H1 (cell line): ENCODE measurements around the gene MCF2L2. TPM values are rescaled to one million over a fixed set of nuclear protein-coding genes. Genes with fewer than 3 reads are reported as not detected.

Experiments used
- BACH1 ChIP-seq: IDR thresholded peaks from 2 replicates; pipeline ENCODE4 v1.6.1; 2012; ENCODE audit warnings: low read length, improper control_type of control experiment
- CBX5 ChIP-seq: fragments of 300-800, 300-1000 bp; sonication (generic); IDR thresholded peaks from 2 replicates; pipeline ENCODE4 v1.7.1; 2016; ENCODE audit warnings: antibody characterized with exemption, low read length, low read depth
- CTBP2 ChIP-seq: IDR thresholded peaks from 2 replicates; pipeline ENCODE4 v1.7.0; 2011; ENCODE audit warnings: borderline replicate concordance, mild to moderate bottlenecking, moderate library complexity, mixed read lengths, low read length; ENCODE audit not compliant: insufficient read depth, insufficient read length
- EGR1 ChIP-seq: IDR thresholded peaks from 2 replicates; pipeline ENCODE4 v1.6.1; 2011; ENCODE audit warnings: low read depth, low read length, borderline replicate concordance
- JUN ChIP-seq: IDR thresholded peaks from 2 replicates; pipeline ENCODE4 v1.6.1; 2011; ENCODE audit warnings: low read depth, mild to moderate bottlenecking, improper control_type of control experiment, low read length
- KDM1A ChIP-seq: fragments of 200-600, 300-600 bp; sonication (generic); IDR thresholded peaks from 2 replicates; pipeline ENCODE4 v1.7.1; 2016; ENCODE audit warnings: mild to moderate bottlenecking, low read length, borderline replicate concordance
- KDM4A ChIP-seq: IDR thresholded peaks from one replicate; pipeline ENCODE4 v1.7.1; 2012; ENCODE audit warnings: low read depth, mild to moderate bottlenecking, moderate library complexity, low read length, inconsistent platforms; ENCODE audit not compliant: severe bottlenecking
- PHF8 ChIP-seq: fragments of 200-600 bp; sonication (generic); conservative IDR thresholded peaks from 2 replicates; pipeline ENCODE4 v1.7.1; 2012; ENCODE audit warnings: low read depth, mild to moderate bottlenecking, inconsistent platforms, low read length, moderate library complexity
- RAD21 ChIP-seq, 2 experiments: IDR thresholded peaks in 1 of 2; conservative IDR thresholded peaks in 1 of 2; 2 replicates each; pipeline ENCODE4 v1.6.1; 2011; ENCODE audit warnings: low read depth in 2 of 2, low read length in 2 of 2, improper control_type of control experiment in 1 of 2, inconsistent platforms in 1 of 2, mild to moderate bottlenecking in 1 of 2, moderate library complexity in 1 of 2
- RNF2 ChIP-seq: fragments of 200-900, 300-1000 bp; sonication (generic); IDR thresholded peaks from 2 replicates; pipeline ENCODE4 v1.7.1; 2016; ENCODE audit warnings: borderline replicate concordance, low read depth, mild to moderate bottlenecking, antibody characterized with exemption, low read length; ENCODE audit not compliant: poor library complexity, severe bottlenecking; ENCODE audit errors: missing control alignments
- SIRT6 ChIP-seq: IDR thresholded peaks from one replicate; pipeline ENCODE4 v1.7.1; 2012; ENCODE audit warnings: low read length, inconsistent platforms
- SRF ChIP-seq: IDR thresholded peaks from 2 replicates; pipeline ENCODE4 v1.6.1; 2011; ENCODE audit warnings: mild to moderate bottlenecking, low read depth, low read length, moderate library complexity
- SUZ12 ChIP-seq: fragments of 200-600 bp; sonication (generic); IDR thresholded peaks from 2 replicates; pipeline ENCODE4 v1.6.1; 2012; ENCODE audit warnings: mild to moderate bottlenecking, inconsistent platforms, low read length, moderate library complexity, mixed read lengths
- TAF7 ChIP-seq: optimal IDR thresholded peaks from 2 replicates; pipeline ENCODE3; 2011; ENCODE audit warnings: low read depth, mild to moderate bottlenecking, inconsistent platforms, low read length, moderate library complexity, borderline replicate concordance
- TCF12 ChIP-seq: IDR thresholded peaks from 2 replicates; pipeline ENCODE4 v1.6.1; 2011; ENCODE audit warnings: low read depth, mild to moderate bottlenecking, low read length
- YY1 ChIP-seq: IDR thresholded peaks from 2 replicates; pipeline ENCODE4 v1.6.1; 2011; ENCODE audit warnings: low read depth, mild to moderate bottlenecking, low read length
- ZNF274 ChIP-seq: IDR thresholded peaks from 2 replicates; pipeline ENCODE4 v1.7.0; 2012; ENCODE audit warnings: low read length, borderline replicate concordance; ENCODE audit errors: extremely low read depth
- polyA plus RNA-seq, 7 experiments: library from polyadenylated mRNA; depleted of rRNA in 3 of 7; stranded (reverse) in 5 of 7; unstranded in 2 of 7; fragments of >200 nt in 5 of 7; fragments of 200-250 nt in 2 of 7; gene quantifications; 1 replicate in 5 of 7; 2 replicates in 1 of 7; 4 replicates in 1 of 7; pipeline versions ENCODE4 v1.2.1 to v1.2.3, GENCODE V29; 2011 to 2013; ENCODE audit warnings: missing spikeins in 2 of 7, mixed read lengths in 2 of 7
- total RNA-seq: library from RNA; stranded (reverse); fragmentation: NEBNext Ultra II Directional; extraction: Animal tissue kit (Norgen Biotek cat#: 25700); gene quantifications from 2 replicates; pipeline ENCODE4 v1.2.1, GENCODE V29; 2021
- TF ChIP-seq, protein P1 (sequence below): IDR thresholded peaks from 2 replicates; pipeline ENCODE4 v1.6.1; 2011; ENCODE audit warnings: low read length, improper control_type of control experiment
- TF ChIP-seq, protein P2 (sequence below): IDR thresholded peaks from 2 replicates; pipeline ENCODE4 v1.6.1; 2011; ENCODE audit warnings: low read depth, mild to moderate bottlenecking, low read length; ENCODE audit not compliant: insufficient read depth
- TF ChIP-seq, protein P3 (sequence below): IDR thresholded peaks from 2 replicates; pipeline ENCODE4 v1.6.1; 2012; ENCODE audit warnings: inconsistent platforms

The MCF2L2 gene
- total and polyA plus RNA-seq, 2 of the 8 experiments (the other 6 are each of a cell fraction or from before 2014, with no cell fraction given), result 4.1 to 13.7 TPM

DNA sequence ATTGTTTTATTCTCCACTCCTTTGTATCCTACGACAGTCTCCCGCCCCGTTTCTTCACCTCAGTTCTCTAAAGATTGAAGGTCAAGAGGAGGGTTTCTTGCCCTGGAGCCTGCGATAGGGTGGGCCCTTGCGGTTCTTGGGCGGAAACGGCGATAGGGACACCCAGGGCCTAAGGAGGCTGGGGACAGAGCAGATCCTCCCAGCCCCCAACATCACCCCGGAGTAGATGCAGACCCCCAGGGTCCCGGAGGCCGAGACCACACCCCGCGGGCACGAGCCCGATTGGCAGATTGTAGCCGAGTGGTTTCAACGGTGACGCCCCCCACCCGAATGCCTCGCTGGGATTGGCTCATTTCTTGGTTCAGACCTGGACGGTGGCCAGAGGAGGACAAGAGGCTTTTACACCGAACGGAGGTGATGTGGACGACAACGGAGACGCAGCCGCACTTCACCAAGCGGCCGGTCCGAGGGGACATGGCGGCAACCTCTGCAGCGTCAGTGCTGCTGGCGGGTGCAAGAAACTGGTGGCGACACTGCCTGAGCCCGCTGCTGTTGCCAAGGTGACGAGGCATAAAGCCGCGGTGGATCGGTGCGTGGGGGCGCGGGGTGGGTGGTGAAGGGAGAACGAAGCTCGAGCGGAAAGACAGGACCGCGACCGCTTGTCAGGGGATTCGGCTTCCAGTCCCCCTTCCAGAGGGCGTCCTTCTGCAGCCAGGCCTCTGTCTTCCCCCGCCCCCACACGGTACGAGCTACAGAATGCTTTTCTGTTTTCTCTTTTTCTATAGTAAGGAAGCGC is 19.0 kb upstream of the MCF2L2 start (continued):
- TF ChIP-seq KDM4A (peak; percentile 97), CTBP2 (peak; percentile 85), JUN (no peak), TCF12 (no peak), ZNF274 (no peak), RAD21 (IDR thresholded peaks at IDR 0.05 in 1 of 2, conservative IDR thresholded peaks at IDR 0.05 in 1 of 2; ENCODE audit: low read depth in 2 of 2, low read length in 2 of 2) (no peak; a peak in 1 of 4 replicates), SRF (no peak), YY1 (peak; percentile 90), BACH1 (no peak), EGR1 (0 out of 2 replicates have a peak, but pooled peaks have one; percentile 34), KDM1A (no peak; the same call in 1 of the 2 replicates), RNF2 (no peak), CBX5 (no peak), SIRT6 (no peak), PHF8 (peak; percentile 91), SUZ12 (no peak), TAF7 (peak; percentile 69)
- TF ChIP-seq, protein P1, sequence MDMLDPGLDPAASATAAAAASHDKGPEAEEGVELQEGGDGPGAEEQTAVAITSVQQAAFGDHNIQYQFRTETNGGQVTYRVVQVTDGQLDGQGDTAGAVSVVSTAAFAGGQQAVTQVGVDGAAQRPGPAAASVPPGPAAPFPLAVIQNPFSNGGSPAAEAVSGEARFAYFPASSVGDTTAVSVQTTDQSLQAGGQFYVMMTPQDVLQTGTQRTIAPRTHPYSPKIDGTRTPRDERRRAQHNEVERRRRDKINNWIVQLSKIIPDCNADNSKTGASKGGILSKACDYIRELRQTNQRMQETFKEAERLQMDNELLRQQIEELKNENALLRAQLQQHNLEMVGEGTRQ, result no peak
- TF ChIP-seq, protein P2, sequence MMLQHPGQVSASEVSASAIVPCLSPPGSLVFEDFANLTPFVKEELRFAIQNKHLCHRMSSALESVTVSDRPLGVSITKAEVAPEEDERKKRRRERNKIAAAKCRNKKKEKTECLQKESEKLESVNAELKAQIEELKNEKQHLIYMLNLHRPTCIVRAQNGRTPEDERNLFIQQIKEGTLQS, result no peak
- TF ChIP-seq, protein P3, sequence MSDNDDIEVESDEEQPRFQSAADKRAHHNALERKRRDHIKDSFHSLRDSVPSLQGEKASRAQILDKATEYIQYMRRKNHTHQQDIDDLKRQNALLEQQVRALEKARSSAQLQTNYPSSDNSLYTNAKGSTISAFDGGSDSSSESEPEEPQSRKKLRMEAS, result peak; percentile 41; the same call in 1 of the 2 replicates
- TF ChIP-seq, all 59 proteins: peak for 24
